GM23338 (cell line): ENCODE data around the gene RALGPS1. TPM values are rescaled to one million over a fixed set of nuclear protein-coding genes. Genes with fewer than 3 reads are reported as not detected.

Experiments
- ATAC-seq: fragments of 200-7000 bp; cut with Tn5 transposase; 3 replicates; pipeline ENCODE4 v1.9.1; 2020
- DNase-seq: peaks from one replicate; pipeline ENCODE4 v3.0.0-alpha.2; 2015; ENCODE audit warnings: low spot score
- H2AFZ ChIP-seq: fragments of 200-600 bp; sonication (generic); 2 replicates; pipeline ENCODE4 v1.8.0; 2016; ENCODE audit warnings: antibody characterized with exemption, mild to moderate bottlenecking, moderate library complexity
- H3F3A ChIP-seq: fragments of 200-600 bp; sonication (generic); replicated peaks from 2 replicates; pipeline ENCODE4 v1.8.0; 2017; ENCODE audit warnings: antibody characterized with exemption, mixed run types, low read depth
- H3K27ac ChIP-seq: fragments of 200-600 bp; sonication (generic); 2 replicates; pipeline ENCODE4 v1.6.1; 2016; ENCODE audit warnings: low read depth
- H3K27me3 ChIP-seq: fragments of 200-600 bp; sonication (generic); 2 replicates; pipeline ENCODE4 v1.8.0; 2016; ENCODE audit warnings: mild to moderate bottlenecking, mixed run types, moderate library complexity; ENCODE audit not compliant: insufficient read depth
- H3K36me3 ChIP-seq: fragments of 200-600 bp; sonication (generic); 2 replicates; pipeline ENCODE4 v1.8.0; 2016; ENCODE audit warnings: mild to moderate bottlenecking; ENCODE audit not compliant: insufficient read depth
- H3K4me1 ChIP-seq: fragments of 200-600 bp; sonication (generic); 2 replicates; pipeline ENCODE4 v1.8.0; 2016; ENCODE audit warnings: mild to moderate bottlenecking, moderate library complexity; ENCODE audit not compliant: insufficient read depth
- H3K4me2 ChIP-seq: fragments of 200-600 bp; sonication (generic); 2 replicates; pipeline ENCODE4 v1.7.1; 2017; ENCODE audit warnings: mixed run types
- H3K4me3 ChIP-seq: fragments of 200-600 bp; sonication (generic); 2 replicates; pipeline ENCODE4 v1.6.1; 2016; ENCODE audit warnings: mixed run types
- H3K79me2 ChIP-seq: fragments of 200-600 bp; sonication (generic); replicated peaks from 2 replicates; pipeline ENCODE4 v1.8.0; 2017; ENCODE audit warnings: mild to moderate bottlenecking; ENCODE audit not compliant: insufficient read depth
- H3K9me2 ChIP-seq: fragments of 200-600 bp; sonication (generic); 2 replicates; pipeline ENCODE4 v1.8.0; 2017; ENCODE audit not compliant: insufficient read depth
- H4K20me1 ChIP-seq: fragments of 200-600 bp; sonication (generic); replicated peaks from 2 replicates; pipeline ENCODE4 v1.8.0; 2017; ENCODE audit warnings: mild to moderate bottlenecking; ENCODE audit not compliant: insufficient read depth
- H3K27ac Mint-ChIP-seq: 2 replicates; pipeline ENCODE4 v1.8.0; 2020; ENCODE audit warnings: inconsistent platforms, mild to moderate bottlenecking, moderate library complexity, mixed read lengths
- H3K27me3 Mint-ChIP-seq: 3 replicates; pipeline ENCODE4 v1.8.0; 2022; ENCODE audit warnings: low read depth, mild to moderate bottlenecking, moderate library complexity, mixed read lengths, inconsistent platforms; ENCODE audit not compliant: insufficient read depth, poor library complexity
- H3K36me3 Mint-ChIP-seq: 3 replicates; pipeline ENCODE4 v1.8.0; 2021; ENCODE audit warnings: low read depth, mild to moderate bottlenecking, inconsistent platforms, moderate library complexity, mixed read lengths
- H3K4me1 Mint-ChIP-seq: 3 replicates; pipeline ENCODE4 v1.8.0; 2020; ENCODE audit warnings: mild to moderate bottlenecking, inconsistent platforms, mixed read lengths
- H3K4me3 Mint-ChIP-seq: 3 replicates; pipeline ENCODE4 v1.8.0; 2021; ENCODE audit warnings: moderate library complexity, mild to moderate bottlenecking, inconsistent platforms, mixed read lengths
- H3K9me3 Mint-ChIP-seq: 3 replicates; pipeline ENCODE4 v1.8.0; 2020; ENCODE audit warnings: moderate library complexity, mild to moderate bottlenecking, inconsistent platforms, mixed read lengths
- EZH2 ChIP-seq: fragments of 200-600 bp; sonication (generic); IDR thresholded peaks from one replicate; pipeline ENCODE4 v1.8.0; 2017; ENCODE audit warnings: antibody characterized with exemption, mild to moderate bottlenecking, low read depth; ENCODE audit not compliant: unreplicated experiment
- JUNB ChIP-seq: IDR thresholded peaks from one replicate; pipeline ENCODE4 v1.6.1; 2016; ENCODE audit warnings: antibody characterized with exemption; ENCODE audit not compliant: unreplicated experiment
- ZNF331 ChIP-seq: fragments of 250-450 bp; sonication (Bioruptor Pico); IDR thresholded peaks from 2 replicates; pipeline ENCODE4 v1.5.0; 2020; ENCODE audit warnings: low read depth, mild to moderate bottlenecking, moderate library complexity
- polyA plus RNA-seq: library from polyadenylated mRNA; unstranded; fragments of >200 nt; fragmentation: Nextera tagmentation; extraction: Ambion mirVana; gene quantifications from 2 replicates; pipeline ENCODE4 v1.2.1, GENCODE V29; 2016
- total RNA-seq: library from RNA; depleted of rRNA; stranded (reverse); fragments of >200 nt; shearing (Covaris generic); gene quantifications from 2 replicates; pipeline ENCODE4 v1.2.3, GENCODE V29; 2014
- TF ChIP-seq, protein P1 (sequence below): fragments of 250-450 bp; sonication (Bioruptor Pico); IDR thresholded peaks from 2 replicates; pipeline ENCODE4 v1.5.0; 2020; ENCODE audit warnings: mild to moderate bottlenecking, moderate library complexity
- TF ChIP-seq, protein P2 (sequence below): IDR thresholded peaks from 2 replicates; pipeline ENCODE4 v1.6.1; 2016; ENCODE audit warnings: antibody characterized with exemption

RALGPS1 gene
- total and polyA plus RNA-seq, 2 experiments from 2014 or later, result 18.2 to 57.1 TPM

DNA sequence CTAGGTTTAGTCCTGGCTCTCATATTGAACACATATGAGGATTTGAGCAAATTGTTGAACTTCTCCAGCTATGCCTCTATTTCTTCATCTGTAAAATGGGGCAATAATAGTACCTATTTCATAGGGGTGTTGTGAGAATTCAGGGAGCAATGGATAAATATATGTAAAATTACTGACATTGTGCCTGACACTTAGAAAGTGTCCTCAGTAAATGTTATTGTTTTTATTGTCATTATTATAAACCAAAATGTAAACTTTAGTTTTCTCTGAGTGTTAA lies 106.2 kb downstream of the RALGPS1 start:
- no peaks in the 10 kb centered on the region for H4K20me1 ChIP-seq
- no peaks in the 10 kb centered on the region for H3K36me3 ChIP-seq
- Mint-ChIP-seq H3K27ac (no peak overlapping the region), H3K36me3 (no peaks in the 10 kb centered on the region), H3K4me3 (no peak overlapping the region), H3K27me3 (peaks cover 2% of the 10 kb centered on the region), H3K9me3 (no peaks in the 10 kb centered on the region), H3K4me1 (peaks cover 6% of the 10 kb centered on the region; the same call in 1 of the 3 replicates)
- no peaks in the 10 kb centered on the region for H3K27me3 ChIP-seq
- no peak overlapping the region for H3K4me2 ChIP-seq
- no peak for DNase-seq
- no peaks in the 10 kb centered on the region for H3K4me1 ChIP-seq
- no peaks in the 10 kb centered on the region for H3F3A ChIP-seq
- H3K27ac ChIP-seq, result no peak overlapping the region
- H3K79me2 ChIP-seq, result no peaks in the 10 kb centered on the region
- H2AFZ ChIP-seq, result no peak overlapping the region
- no peak for ATAC-seq
- no peak overlapping the region for H3K4me3 ChIP-seq
- TF ChIP-seq ZNF331 (CRISPR knock-in tag), result no peak
- TF ChIP-seq, protein P1, sequence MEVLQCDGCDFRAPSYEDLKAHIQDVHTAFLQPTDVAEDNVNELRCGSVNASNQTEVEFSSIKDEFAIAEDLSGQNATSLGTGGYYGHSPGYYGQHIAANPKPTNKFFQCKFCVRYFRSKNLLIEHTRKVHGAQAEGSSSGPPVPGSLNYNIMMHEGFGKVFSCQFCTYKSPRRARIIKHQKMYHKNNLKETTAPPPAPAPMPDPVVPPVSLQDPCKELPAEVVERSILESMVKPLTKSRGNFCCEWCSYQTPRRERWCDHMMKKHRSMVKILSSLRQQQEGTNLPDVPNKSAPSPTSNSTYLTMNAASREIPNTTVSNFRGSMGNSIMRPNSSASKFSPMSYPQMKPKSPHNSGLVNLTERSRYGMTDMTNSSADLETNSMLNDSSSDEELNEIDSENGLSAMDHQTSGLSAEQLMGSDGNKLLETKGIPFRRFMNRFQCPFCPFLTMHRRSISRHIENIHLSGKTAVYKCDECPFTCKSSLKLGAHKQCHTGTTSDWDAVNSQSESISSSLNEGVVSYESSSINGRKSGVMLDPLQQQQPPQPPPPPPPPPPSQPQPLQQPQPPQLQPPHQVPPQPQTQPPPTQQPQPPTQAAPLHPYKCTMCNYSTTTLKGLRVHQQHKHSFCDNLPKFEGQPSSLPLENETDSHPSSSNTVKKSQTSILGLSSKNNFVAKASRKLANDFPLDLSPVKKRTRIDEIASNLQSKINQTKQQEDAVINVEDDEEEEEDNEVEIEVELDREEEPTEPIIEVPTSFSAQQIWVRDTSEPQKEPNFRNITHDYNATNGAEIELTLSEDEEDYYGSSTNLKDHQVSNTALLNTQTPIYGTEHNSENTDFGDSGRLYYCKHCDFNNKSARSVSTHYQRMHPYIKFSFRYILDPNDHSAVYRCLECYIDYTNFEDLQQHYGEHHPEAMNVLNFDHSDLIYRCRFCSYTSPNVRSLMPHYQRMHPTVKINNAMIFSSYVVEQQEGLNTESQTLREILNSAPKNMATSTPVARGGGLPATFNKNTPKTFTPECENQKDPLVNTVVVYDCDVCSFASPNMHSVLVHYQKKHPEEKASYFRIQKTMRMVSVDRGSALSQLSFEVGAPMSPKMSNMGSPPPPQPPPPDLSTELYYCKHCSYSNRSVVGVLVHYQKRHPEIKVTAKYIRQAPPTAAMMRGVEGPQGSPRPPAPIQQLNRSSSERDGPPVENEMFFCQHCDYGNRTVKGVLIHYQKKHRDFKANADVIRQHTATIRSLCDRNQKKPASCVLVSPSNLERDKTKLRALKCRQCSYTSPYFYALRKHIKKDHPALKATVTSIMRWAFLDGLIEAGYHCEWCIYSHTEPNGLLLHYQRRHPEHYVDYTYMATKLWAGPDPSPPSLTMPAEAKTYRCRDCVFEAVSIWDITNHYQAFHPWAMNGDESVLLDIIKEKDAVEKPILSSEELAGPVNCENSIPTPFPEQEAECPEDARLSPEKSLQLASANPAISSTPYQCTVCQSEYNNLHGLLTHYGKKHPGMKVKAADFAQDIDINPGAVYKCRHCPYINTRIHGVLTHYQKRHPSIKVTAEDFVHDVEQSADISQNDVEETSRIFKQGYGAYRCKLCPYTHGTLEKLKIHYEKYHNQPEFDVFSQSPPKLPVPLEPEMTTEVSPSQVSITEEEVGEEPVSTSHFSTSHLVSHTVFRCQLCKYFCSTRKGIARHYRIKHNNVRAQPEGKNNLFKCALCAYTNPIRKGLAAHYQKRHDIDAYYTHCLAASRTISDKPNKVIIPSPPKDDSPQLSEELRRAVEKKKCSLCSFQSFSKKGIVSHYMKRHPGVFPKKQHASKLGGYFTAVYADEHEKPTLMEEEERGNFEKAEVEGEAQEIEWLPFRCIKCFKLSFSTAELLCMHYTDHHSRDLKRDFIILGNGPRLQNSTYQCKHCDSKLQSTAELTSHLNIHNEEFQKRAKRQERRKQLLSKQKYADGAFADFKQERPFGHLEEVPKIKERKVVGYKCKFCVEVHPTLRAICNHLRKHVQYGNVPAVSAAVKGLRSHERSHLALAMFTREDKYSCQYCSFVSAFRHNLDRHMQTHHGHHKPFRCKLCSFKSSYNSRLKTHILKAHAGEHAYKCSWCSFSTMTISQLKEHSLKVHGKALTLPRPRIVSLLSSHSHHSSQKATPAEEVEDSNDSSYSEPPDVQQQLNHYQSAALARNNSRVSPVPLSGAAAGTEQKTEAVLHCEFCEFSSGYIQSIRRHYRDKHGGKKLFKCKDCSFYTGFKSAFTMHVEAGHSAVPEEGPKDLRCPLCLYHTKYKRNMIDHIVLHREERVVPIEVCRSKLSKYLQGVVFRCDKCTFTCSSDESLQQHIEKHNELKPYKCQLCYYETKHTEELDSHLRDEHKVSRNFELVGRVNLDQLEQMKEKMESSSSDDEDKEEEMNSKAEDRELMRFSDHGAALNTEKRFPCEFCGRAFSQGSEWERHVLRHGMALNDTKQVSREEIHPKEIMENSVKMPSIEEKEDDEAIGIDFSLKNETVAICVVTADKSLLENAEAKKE (CRISPR knock-in tag), result no peak
- no peaks in the 10 kb centered on the region for H3K9me2 ChIP-seq

DNA sequence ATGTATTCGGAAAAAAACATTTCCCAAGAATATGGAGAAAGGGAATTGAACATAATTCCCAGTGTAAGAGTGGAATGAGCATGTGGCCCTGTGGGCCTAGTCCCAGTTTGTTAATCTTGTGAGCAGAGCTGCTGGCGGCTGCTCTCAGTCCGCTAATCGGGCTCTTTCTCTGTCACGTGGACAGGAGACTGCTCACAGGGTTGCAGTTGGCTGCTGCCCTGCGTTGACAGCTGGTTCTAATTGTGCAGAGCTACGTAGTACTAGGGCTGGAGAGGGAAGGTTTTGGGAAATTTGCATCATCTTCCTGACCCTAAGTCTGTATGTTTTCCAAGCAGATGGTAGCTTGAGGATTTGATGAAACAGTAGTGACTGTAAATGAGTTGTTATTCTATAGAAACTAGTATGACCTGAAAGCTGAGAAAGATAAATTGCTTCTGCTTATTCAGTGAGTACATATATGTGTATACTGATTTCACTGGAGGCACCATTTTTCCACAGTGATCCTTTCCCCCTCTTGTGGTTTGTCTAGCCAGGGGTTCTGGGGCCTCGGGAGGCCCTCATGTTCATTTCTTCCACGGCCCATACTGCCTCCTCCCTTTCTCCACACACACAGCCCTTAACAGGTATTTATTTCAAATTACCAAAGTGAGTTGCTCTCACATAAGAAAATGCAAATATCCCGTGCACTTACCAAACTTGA lies 107.2 kb downstream of the RALGPS1 start:
- no peak; the same call in 2 of the 3 replicates for ATAC-seq
- Histone ChIP-seq H3K4me2 (no peak overlapping the region), H4K20me1 (no peaks in the 10 kb centered on the region), H2AFZ (no peak overlapping the region), H3K27ac (no peak overlapping the region), H3K36me3 (no peaks in the 10 kb centered on the region), H3K4me1 (no peaks in the 10 kb centered on the region), H3K79me2 (no peaks in the 10 kb centered on the region), H3F3A (no peaks in the 10 kb centered on the region), H3K4me3 (no peak overlapping the region), H3K27me3 (no peaks in the 10 kb centered on the region), H3K9me2 (no peaks in the 10 kb centered on the region)
- Mint-ChIP-seq H3K27ac (no peak overlapping the region), H3K9me3 (no peaks in the 10 kb centered on the region), H3K27me3 (peaks cover under 1% of the 10 kb centered on the region), H3K36me3 (no peaks in the 10 kb centered on the region), H3K4me1 (peaks cover 6% of the 10 kb centered on the region; the same call in 2 of the 3 replicates), H3K4me3 (no peak overlapping the region)
- no peak for DNase-seq
- TF ChIP-seq JUNB, result no peak
- TF ChIP-seq EZH2, result no peak
- TF ChIP-seq, protein P2, sequence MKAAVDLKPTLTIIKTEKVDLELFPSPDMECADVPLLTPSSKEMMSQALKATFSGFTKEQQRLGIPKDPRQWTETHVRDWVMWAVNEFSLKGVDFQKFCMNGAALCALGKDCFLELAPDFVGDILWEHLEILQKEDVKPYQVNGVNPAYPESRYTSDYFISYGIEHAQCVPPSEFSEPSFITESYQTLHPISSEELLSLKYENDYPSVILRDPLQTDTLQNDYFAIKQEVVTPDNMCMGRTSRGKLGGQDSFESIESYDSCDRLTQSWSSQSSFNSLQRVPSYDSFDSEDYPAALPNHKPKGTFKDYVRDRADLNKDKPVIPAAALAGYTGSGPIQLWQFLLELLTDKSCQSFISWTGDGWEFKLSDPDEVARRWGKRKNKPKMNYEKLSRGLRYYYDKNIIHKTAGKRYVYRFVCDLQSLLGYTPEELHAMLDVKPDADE, result no peak
